Stimulated activated memory B cell treated with anti-CD40 and anti-IgM and Interleukin-4, amounts not matched to agents 10 μg/mL and 1 μg/mL and 100 μg/mL, for 72 hours (primary cell): Measurements from ENCODE around the gene SESN1.
"Not testable (repeated sequence)": the region's sequence is repeated elsewhere in the genome, so short reads cannot be mapped to it uniquely, and the experiment has no call there.

Experiments used
- ATAC-seq: fragments of 150-1000 bp; cut with Tn5 transposase; 2 replicates; pipeline ENCODE4 v1.10.0; 2021
- H3K27ac Mint-ChIP-seq: one replicate; pipeline ENCODE4 v1.8.0; 2022; ENCODE audit warnings: mild to moderate bottlenecking, mixed read lengths
- H3K27me3 Mint-ChIP-seq: one replicate; pipeline ENCODE4 v1.8.0; 2022; ENCODE audit warnings: mixed read lengths
- H3K36me3 Mint-ChIP-seq: one replicate; pipeline ENCODE4 v1.8.0; 2022; ENCODE audit warnings: mixed read lengths
- H3K4me1 Mint-ChIP-seq: one replicate; pipeline ENCODE4 v1.8.0; 2022; ENCODE audit warnings: mixed read lengths
- H3K4me3 Mint-ChIP-seq: one replicate; pipeline ENCODE4 v1.8.0; 2022; ENCODE audit warnings: mild to moderate bottlenecking, moderate library complexity, mixed read lengths
- H3K9me3 Mint-ChIP-seq: one replicate; pipeline ENCODE4 v1.8.0; 2022; ENCODE audit warnings: mixed read lengths

SESN1 gene

GRCh38 chr6:108993876-108994275, 100.8 kb downstream of the SESN1 start:
- Mint-ChIP-seq H3K27ac (no peak overlapping the region), H3K4me1 (no peaks in the 10 kb centered on the region), H3K36me3 (peaks cover 32% of the 10 kb centered on the region), H3K27me3 (no peaks in the 10 kb centered on the region), H3K4me3 (no peak overlapping the region), H3K9me3 (no peaks in the 10 kb centered on the region)
- no peak for ATAC-seq

- Mint-ChIP-seq H3K4me3 (no peak overlapping the region), H3K27me3 (no peaks in the 10 kb centered on the region), H3K4me1 (no peaks in the 10 kb centered on the region), H3K9me3 (no peaks in the 10 kb centered on the region), H3K36me3 (peaks cover 44% of the 10 kb centered on the region), H3K27ac (no peak overlapping the region)
- no peak for ATAC-seq
Measured at GRCh38 chr6:108989700-108990099, 104.9 kb downstream of the SESN1 start.

GRCh38 chr6:108988765-108989164, 105.9 kb downstream of the SESN1 start:
- H3K4me1 Mint-ChIP-seq, result no peaks in the 10 kb centered on the region
- peaks cover 54% of the 10 kb centered on the region for H3K36me3 Mint-ChIP-seq
- H3K27ac Mint-ChIP-seq, result no peak overlapping the region
- no peaks in the 10 kb centered on the region for H3K9me3 Mint-ChIP-seq
- no peak for ATAC-seq
- H3K4me3 Mint-ChIP-seq, result no peak overlapping the region
- H3K27me3 Mint-ChIP-seq, result no peaks in the 10 kb centered on the region

GRCh38 chr6:108988296-108988695, 106.3 kb downstream of the SESN1 start:
- ATAC-seq, result no peak
- Mint-ChIP-seq H3K36me3 (peaks cover 59% of the 10 kb centered on the region), H3K27ac (no peak overlapping the region), H3K9me3 (no peaks in the 10 kb centered on the region), H3K4me1 (no peaks in the 10 kb centered on the region), H3K27me3 (no peaks in the 10 kb centered on the region), H3K4me3 (no peak overlapping the region)

- Mint-ChIP-seq H3K27ac (no peak overlapping the region), H3K4me1 (no peaks in the 10 kb centered on the region), H3K27me3 (no peaks in the 10 kb centered on the region), H3K4me3 (no peak overlapping the region), H3K9me3 (no peaks in the 10 kb centered on the region), H3K36me3 (peaks cover 65% of the 10 kb centered on the region)
- no peak for ATAC-seq
Measured at GRCh38 chr6:108987156-108987555, 107.5 kb downstream of the SESN1 start.

GRCh38 chr6:108985301-108985700, 109.3 kb downstream of the SESN1 start:
- H3K4me1 Mint-ChIP-seq, result no peaks in the 10 kb centered on the region
- H3K4me3 Mint-ChIP-seq, result no peak overlapping the region
- peaks cover 54% of the 10 kb centered on the region for H3K36me3 Mint-ChIP-seq
- ATAC-seq, result no peak
- H3K9me3 Mint-ChIP-seq, result peaks cover 4% of the 10 kb centered on the region
- no peak overlapping the region for H3K27ac Mint-ChIP-seq
- no peaks in the 10 kb centered on the region for H3K27me3 Mint-ChIP-seq

- no peak for ATAC-seq
- H3K27ac Mint-ChIP-seq, result no peak overlapping the region
- peaks cover 44% of the 10 kb centered on the region for H3K36me3 Mint-ChIP-seq
- no peaks in the 10 kb centered on the region for H3K27me3 Mint-ChIP-seq
- H3K4me1 Mint-ChIP-seq, result no peaks in the 10 kb centered on the region
- H3K9me3 Mint-ChIP-seq, result peaks cover 9% of the 10 kb centered on the region
- H3K4me3 Mint-ChIP-seq, result no peak overlapping the region
Measured at GRCh38 chr6:108983151-108983550, 111.5 kb downstream of the SESN1 start.

GRCh38 chr6:108982154-108983113, 112.2 kb downstream of the SESN1 start:
- no peak for ATAC-seq
- Mint-ChIP-seq H3K4me1 (no peaks in the 10 kb centered on the region), H3K27ac (no peak overlapping the region), H3K27me3 (no peaks in the 10 kb centered on the region), H3K4me3 (no peak overlapping the region), H3K36me3 (peaks cover 44% of the 10 kb centered on the region), H3K9me3 (peaks cover 13% of the 10 kb centered on the region)

- H3K4me1 Mint-ChIP-seq, ATAC-seq, H3K4me3 Mint-ChIP-seq, H3K27me3 Mint-ChIP-seq, H3K27ac Mint-ChIP-seq: not testable (repeated sequence)
- Mint-ChIP-seq H3K36me3 (peaks cover 30% of the 10 kb centered on the region), H3K9me3 (peaks cover 19% of the 10 kb centered on the region)
Measured at GRCh38 chr6:108978638-108979037, 116.0 kb downstream of the SESN1 start.

- H3K9me3 Mint-ChIP-seq, result peaks cover 11% of the 10 kb centered on the region
- H3K27ac Mint-ChIP-seq, result no peak overlapping the region
- no peak for ATAC-seq
- H3K27me3 Mint-ChIP-seq, result no peaks in the 10 kb centered on the region
- no peaks in the 10 kb centered on the region for H3K4me1 Mint-ChIP-seq
- peaks cover 7% of the 10 kb centered on the region for H3K36me3 Mint-ChIP-seq
- H3K4me3 Mint-ChIP-seq, result no peak overlapping the region
Measured at GRCh38 chr6:108974201-108974600, 120.4 kb downstream of the SESN1 start.

- no peak for ATAC-seq
- Mint-ChIP-seq H3K9me3 (no peaks in the 10 kb centered on the region), H3K4me1 (peaks cover 16% of the 10 kb centered on the region), H3K36me3 (no peaks in the 10 kb centered on the region), H3K27ac (no peak overlapping the region), H3K4me3 (no peak overlapping the region), H3K27me3 (no peaks in the 10 kb centered on the region)
Measured at GRCh38 chr6:108969776-108970175, 124.9 kb downstream of the SESN1 start.

GRCh38 chr6:108968325-108969316, 126.0 kb downstream of the SESN1 start:
- Mint-ChIP-seq H3K9me3 (no peaks in the 10 kb centered on the region), H3K27me3 (no peaks in the 10 kb centered on the region), H3K4me3 (no peak overlapping the region), H3K27ac (no peak overlapping the region), H3K36me3 (no peaks in the 10 kb centered on the region), H3K4me1 (peaks cover 16% of the 10 kb centered on the region)
- no peak for ATAC-seq

GRCh38 chr6:108966855-108967755, 127.5 kb downstream of the SESN1 start:
- Mint-ChIP-seq H3K4me1 (peaks cover 16% of the 10 kb centered on the region), H3K36me3 (no peaks in the 10 kb centered on the region), H3K4me3 (no peak overlapping the region), H3K27me3 (no peaks in the 10 kb centered on the region), H3K27ac (peak overlapping the region; percentile 51), H3K9me3 (no peaks in the 10 kb centered on the region)
- peak; percentile 65 for ATAC-seq

GRCh38 chr6:108966251-108966650, 128.4 kb downstream of the SESN1 start:
- no peaks in the 10 kb centered on the region for H3K36me3 Mint-ChIP-seq
- peaks cover 16% of the 10 kb centered on the region for H3K4me1 Mint-ChIP-seq
- H3K27ac Mint-ChIP-seq, result no peak overlapping the region
- ATAC-seq, result no peak
- no peaks in the 10 kb centered on the region for H3K9me3 Mint-ChIP-seq
- no peaks in the 10 kb centered on the region for H3K27me3 Mint-ChIP-seq
- H3K4me3 Mint-ChIP-seq, result no peak overlapping the region
